Measurements from ENCODE around the gene TECTA.

DNA sequence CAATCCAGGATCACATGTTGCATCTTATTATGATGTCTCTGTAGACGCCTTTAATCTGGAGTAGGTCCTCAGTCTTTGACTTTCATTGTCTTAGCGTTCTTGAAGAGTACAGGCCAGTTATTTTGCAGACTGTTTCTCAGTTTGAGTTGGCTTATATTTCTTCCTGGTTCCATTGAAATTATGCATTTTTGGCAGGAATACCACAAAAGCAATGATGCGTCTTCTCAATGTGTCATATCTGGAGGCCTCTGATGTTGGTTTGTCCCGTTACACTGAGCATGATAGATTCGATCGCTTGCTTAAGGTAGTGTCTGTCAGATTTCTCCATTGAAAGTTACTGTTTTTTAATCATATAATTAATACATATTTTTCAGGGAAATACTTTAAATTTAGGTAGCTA is 30.6 kb downstream of the TECTA start:
- TF ChIP-seq EZH2 (IDR thresholded peaks at IDR 0.05; ENCODE audit: low read depth, low read length, severe bottlenecking): no peak
- no peak for TF ChIP-seq JUND (IDR thresholded peaks at IDR 0.05; ENCODE audit: low read length)
- TF ChIP-seq, protein P1, sequence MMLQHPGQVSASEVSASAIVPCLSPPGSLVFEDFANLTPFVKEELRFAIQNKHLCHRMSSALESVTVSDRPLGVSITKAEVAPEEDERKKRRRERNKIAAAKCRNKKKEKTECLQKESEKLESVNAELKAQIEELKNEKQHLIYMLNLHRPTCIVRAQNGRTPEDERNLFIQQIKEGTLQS (IDR thresholded peaks at IDR 0.05; ENCODE audit: insufficient read depth, low read depth, low read length): no peak
- TF ChIP-seq, protein P2, sequence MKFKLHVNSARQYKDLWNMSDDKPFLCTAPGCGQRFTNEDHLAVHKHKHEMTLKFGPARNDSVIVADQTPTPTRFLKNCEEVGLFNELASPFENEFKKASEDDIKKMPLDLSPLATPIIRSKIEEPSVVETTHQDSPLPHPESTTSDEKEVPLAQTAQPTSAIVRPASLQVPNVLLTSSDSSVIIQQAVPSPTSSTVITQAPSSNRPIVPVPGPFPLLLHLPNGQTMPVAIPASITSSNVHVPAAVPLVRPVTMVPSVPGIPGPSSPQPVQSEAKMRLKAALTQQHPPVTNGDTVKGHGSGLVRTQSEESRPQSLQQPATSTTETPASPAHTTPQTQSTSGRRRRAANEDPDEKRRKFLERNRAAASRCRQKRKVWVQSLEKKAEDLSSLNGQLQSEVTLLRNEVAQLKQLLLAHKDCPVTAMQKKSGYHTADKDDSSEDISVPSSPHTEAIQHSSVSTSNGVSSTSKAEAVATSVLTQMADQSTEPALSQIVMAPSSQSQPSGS (IDR thresholded peaks at IDR 0.05; ENCODE audit: low read length): no peak
- TF ChIP-seq TEAD4 (IDR thresholded peaks at IDR 0.05; ENCODE audit: low read depth, low read length): no peak

All from H1 (cell line).